ENCODE data around the gene SEMA6A.

SEMA6A gene

GRCh38 chr5:116423141-116423540 is 151.5 kb downstream of the SEMA6A start:
- DNase-seq (ENCODE audit: low read depth, low spot score) = no peak
- Histone ChIP-seq H3K27me3 (ENCODE audit: insufficient read depth, insufficient read length) (no peaks in the 10 kb centered on the region), H3K4me3 (ENCODE audit: insufficient read length, low read depth) (no peak overlapping the region), H3K4me1 (ENCODE audit: insufficient read depth, insufficient read length) (no peaks in the 10 kb centered on the region), H3K36me3 (ENCODE audit: insufficient read depth, insufficient read length, low read length) (no peaks in the 10 kb centered on the region), H3K9me3 (ENCODE audit: insufficient read depth, low read length) (no peaks in the 10 kb centered on the region), H3K9ac (ENCODE audit: insufficient read length, low read depth) (no peak overlapping the region)
- TF ChIP-seq ZNF274 (IDR thresholded peaks at IDR 0.05; ENCODE audit: low read depth, low read length) (no peak), SUZ12 (IDR thresholded peaks at IDR 0.05; ENCODE audit: extremely low read depth, insufficient read depth, insufficient read length) (no peak), YY1 (IDR thresholded peaks at IDR 0.05; ENCODE audit: insufficient read depth, insufficient read length) (no peak)

DNA sequence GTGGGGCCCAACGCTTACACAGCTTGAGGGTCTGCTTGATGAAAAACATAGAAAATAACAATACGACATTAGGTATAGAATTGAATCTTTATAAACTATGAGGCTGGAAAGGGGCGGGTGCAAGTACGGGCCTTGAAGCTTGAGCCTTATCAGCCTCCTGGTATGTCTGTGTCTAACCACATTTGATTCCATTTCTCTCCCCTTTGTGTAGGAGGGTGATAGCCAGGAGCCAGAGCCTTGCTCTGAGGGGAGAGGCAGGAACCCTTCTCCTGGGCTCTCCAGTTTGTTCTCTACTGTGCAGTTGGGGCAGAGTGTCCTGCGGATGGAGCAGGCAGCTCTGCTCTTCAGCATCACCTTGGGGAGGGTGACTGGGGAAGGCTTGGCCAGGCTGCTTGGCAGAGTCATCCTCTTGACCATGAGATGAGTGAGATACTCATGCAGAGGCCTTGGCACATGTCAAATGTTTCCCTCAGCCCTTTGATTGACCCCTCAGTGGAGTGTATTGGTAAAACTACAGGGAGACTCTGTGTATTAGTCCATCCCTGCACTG is 153.5 kb downstream of the SEMA6A start:
- DNase-seq (ENCODE audit: low read depth, low spot score) = no peak
- no peak for TF ChIP-seq ZNF274 (IDR thresholded peaks at IDR 0.05; ENCODE audit: low read depth, low read length)
- no peak for TF ChIP-seq SUZ12 (IDR thresholded peaks at IDR 0.05; ENCODE audit: extremely low read depth, insufficient read depth, insufficient read length)
- no peak for TF ChIP-seq YY1 (IDR thresholded peaks at IDR 0.05; ENCODE audit: insufficient read depth, insufficient read length)
- H3K9ac ChIP-seq (ENCODE audit: insufficient read length, low read depth) = no peak overlapping the region
- no peaks in the 10 kb centered on the region for H3K36me3 ChIP-seq (ENCODE audit: insufficient read depth, insufficient read length, low read length)
- H3K4me1 ChIP-seq (ENCODE audit: insufficient read depth, insufficient read length) = no peaks in the 10 kb centered on the region
- no peaks in the 10 kb centered on the region for H3K27me3 ChIP-seq (ENCODE audit: insufficient read depth, insufficient read length)
- no peak overlapping the region for H3K4me3 ChIP-seq (ENCODE audit: insufficient read length, low read depth)
- H3K9me3 ChIP-seq (ENCODE audit: insufficient read depth, low read length) = no peaks in the 10 kb centered on the region

DNA sequence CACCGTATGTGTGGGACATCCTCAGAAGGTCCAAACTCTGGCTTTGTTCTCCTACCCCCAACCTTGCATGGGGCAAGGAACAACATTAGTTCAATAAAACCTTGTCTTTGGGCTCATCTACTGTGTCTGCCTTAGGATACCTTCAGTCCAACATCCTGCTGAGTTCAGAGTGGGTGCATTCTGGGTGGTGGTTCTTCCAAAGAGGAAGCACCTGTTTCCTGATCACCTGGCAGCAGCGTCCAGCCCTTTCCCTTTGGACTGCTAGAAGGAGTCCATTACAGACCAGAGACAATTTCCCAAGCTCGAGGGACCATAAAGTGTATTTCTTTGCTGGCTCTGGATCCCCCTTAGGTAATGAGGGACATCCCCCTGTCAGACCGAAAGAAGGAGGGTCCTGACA is 154.1 kb downstream of the SEMA6A start:
- no peaks in the 10 kb centered on the region for H3K9me3 ChIP-seq (ENCODE audit: insufficient read depth, low read length)
- H3K4me3 ChIP-seq (ENCODE audit: insufficient read length, low read depth) = no peak overlapping the region
- DNase-seq (ENCODE audit: low read depth, low spot score) = no peak
- TF ChIP-seq ZNF274 (IDR thresholded peaks at IDR 0.05; ENCODE audit: low read depth, low read length) = no peak
- TF ChIP-seq YY1 (IDR thresholded peaks at IDR 0.05; ENCODE audit: insufficient read depth, insufficient read length) = no peak
- TF ChIP-seq SUZ12 (IDR thresholded peaks at IDR 0.05; ENCODE audit: extremely low read depth, insufficient read depth, insufficient read length) = no peak
- H3K36me3 ChIP-seq (ENCODE audit: insufficient read depth, insufficient read length, low read length) = no peaks in the 10 kb centered on the region
- H3K9ac ChIP-seq (ENCODE audit: insufficient read length, low read depth) = no peak overlapping the region
- H3K27me3 ChIP-seq (ENCODE audit: insufficient read depth, insufficient read length) = no peaks in the 10 kb centered on the region
- no peaks in the 10 kb centered on the region for H3K4me1 ChIP-seq (ENCODE audit: insufficient read depth, insufficient read length)

DNA sequence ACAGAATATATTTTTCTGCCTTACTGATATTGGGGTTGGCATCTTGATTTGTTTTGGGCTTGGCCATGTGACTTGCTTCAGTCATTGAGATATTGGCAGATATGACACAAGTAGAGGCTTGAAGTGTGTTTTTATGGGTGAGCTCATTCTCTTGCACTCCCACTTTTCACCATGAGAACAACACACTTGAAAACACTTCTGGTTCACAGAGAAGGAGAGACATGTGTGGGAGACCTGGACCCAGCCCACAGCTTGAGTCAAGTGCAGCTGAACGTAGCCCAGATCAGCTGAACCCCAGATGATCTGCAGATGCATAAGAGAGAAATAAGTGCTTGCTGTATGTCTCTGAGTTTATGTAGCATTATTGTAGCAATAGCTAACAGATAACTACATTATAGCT is 155.4 kb downstream of the SEMA6A start:
- Histone ChIP-seq H3K36me3 (ENCODE audit: insufficient read depth, insufficient read length, low read length) (no peaks in the 10 kb centered on the region), H3K4me1 (ENCODE audit: insufficient read depth, insufficient read length) (no peaks in the 10 kb centered on the region), H3K4me3 (ENCODE audit: insufficient read length, low read depth) (no peak overlapping the region), H3K9ac (ENCODE audit: insufficient read length, low read depth) (no peak overlapping the region), H3K9me3 (ENCODE audit: insufficient read depth, low read length) (no peaks in the 10 kb centered on the region), H3K27me3 (ENCODE audit: insufficient read depth, insufficient read length) (no peaks in the 10 kb centered on the region)
- no peak for DNase-seq (ENCODE audit: low read depth, low spot score)
- TF ChIP-seq YY1 (IDR thresholded peaks at IDR 0.05; ENCODE audit: insufficient read depth, insufficient read length) (no peak), ZNF274 (IDR thresholded peaks at IDR 0.05; ENCODE audit: low read depth, low read length) (no peak), SUZ12 (IDR thresholded peaks at IDR 0.05; ENCODE audit: extremely low read depth, insufficient read depth, insufficient read length) (no peak)

DNA sequence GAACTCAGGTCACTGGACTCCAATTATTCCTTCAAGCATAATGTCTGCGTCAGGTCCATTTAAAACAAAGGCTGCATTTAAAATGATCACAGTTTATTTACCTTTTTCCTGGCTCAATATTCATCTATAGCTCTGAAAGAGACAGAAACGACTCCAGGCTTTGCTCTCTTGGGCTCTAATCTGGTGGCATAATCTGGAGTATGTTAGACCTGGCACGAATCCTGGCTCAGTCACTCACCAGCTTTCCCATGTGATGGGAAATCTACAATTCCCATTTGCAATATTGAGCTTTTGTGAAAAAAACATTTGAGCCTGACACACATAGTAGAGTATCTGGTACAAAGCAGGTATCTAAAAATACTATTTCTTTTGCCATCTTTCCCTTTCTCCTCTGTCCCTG is 155.8 kb downstream of the SEMA6A start:
- no peaks in the 10 kb centered on the region for H3K36me3 ChIP-seq (ENCODE audit: insufficient read depth, insufficient read length, low read length)
- TF ChIP-seq YY1 (IDR thresholded peaks at IDR 0.05; ENCODE audit: insufficient read depth, insufficient read length) = no peak
- no peak for TF ChIP-seq SUZ12 (IDR thresholded peaks at IDR 0.05; ENCODE audit: extremely low read depth, insufficient read depth, insufficient read length)
- no peak for TF ChIP-seq ZNF274 (IDR thresholded peaks at IDR 0.05; ENCODE audit: low read depth, low read length)
- H3K27me3 ChIP-seq (ENCODE audit: insufficient read depth, insufficient read length) = no peaks in the 10 kb centered on the region
- H3K9me3 ChIP-seq (ENCODE audit: insufficient read depth, low read length) = no peaks in the 10 kb centered on the region
- H3K4me3 ChIP-seq (ENCODE audit: insufficient read length, low read depth) = no peak overlapping the region
- H3K4me1 ChIP-seq (ENCODE audit: insufficient read depth, insufficient read length) = no peaks in the 10 kb centered on the region
- no peak overlapping the region for H3K9ac ChIP-seq (ENCODE audit: insufficient read length, low read depth)
- DNase-seq (ENCODE audit: low read depth, low spot score) = no peak

DNA sequence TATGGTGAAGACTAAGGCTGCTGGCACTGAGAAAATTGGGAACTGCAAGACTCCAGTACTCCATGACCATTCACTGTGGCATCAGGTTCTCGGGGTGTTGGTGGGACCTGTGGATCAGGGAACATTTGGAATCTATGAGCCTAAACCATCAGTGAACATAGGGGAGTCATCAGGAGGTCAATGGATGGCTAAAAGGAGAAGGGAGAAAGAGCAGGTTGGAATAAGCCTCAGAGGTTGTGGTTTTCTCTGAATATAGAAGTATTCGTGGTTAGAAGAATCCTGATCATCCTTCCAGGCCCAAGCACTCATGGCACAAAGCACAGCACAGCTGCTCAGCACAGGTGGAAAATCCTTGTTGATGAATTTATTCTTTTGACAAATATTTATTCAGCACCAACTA is 156.6 kb downstream of the SEMA6A start:
- Histone ChIP-seq H3K9me3 (ENCODE audit: insufficient read depth, low read length) (no peaks in the 10 kb centered on the region), H3K4me3 (ENCODE audit: insufficient read length, low read depth) (no peak overlapping the region), H3K36me3 (ENCODE audit: insufficient read depth, insufficient read length, low read length) (no peaks in the 10 kb centered on the region), H3K4me1 (ENCODE audit: insufficient read depth, insufficient read length) (no peaks in the 10 kb centered on the region), H3K9ac (ENCODE audit: insufficient read length, low read depth) (no peak overlapping the region), H3K27me3 (ENCODE audit: insufficient read depth, insufficient read length) (no peaks in the 10 kb centered on the region)
- no peak for TF ChIP-seq ZNF274 (IDR thresholded peaks at IDR 0.05; ENCODE audit: low read depth, low read length)
- TF ChIP-seq SUZ12 (IDR thresholded peaks at IDR 0.05; ENCODE audit: extremely low read depth, insufficient read depth, insufficient read length) = no peak
- TF ChIP-seq YY1 (IDR thresholded peaks at IDR 0.05; ENCODE audit: insufficient read depth, insufficient read length) = no peak
- DNase-seq (ENCODE audit: low read depth, low spot score) = no peak

DNA sequence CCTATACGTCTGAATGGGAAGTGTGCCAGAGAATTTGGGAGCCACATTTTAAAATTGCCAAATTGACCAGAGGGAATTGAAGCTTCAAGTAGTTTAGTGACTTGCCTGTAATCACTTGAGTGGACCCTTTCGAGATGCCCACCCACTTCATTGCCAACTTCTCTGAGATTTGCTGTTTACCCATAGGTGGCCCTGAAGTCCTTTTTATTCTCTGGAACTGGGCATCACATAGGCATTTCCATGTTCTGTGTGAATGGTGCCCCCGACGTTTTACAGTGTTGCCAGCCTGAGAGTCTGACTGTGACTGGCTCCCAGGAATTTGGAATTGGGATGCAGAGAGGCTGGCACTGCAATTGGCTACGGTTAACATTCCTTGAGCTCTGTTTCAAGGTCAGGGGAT is 158.6 kb downstream of the SEMA6A start:
- no peaks in the 10 kb centered on the region for H3K9me3 ChIP-seq (ENCODE audit: insufficient read depth, low read length)
- H3K27me3 ChIP-seq (ENCODE audit: insufficient read depth, insufficient read length) = no peaks in the 10 kb centered on the region
- no peaks in the 10 kb centered on the region for H3K36me3 ChIP-seq (ENCODE audit: insufficient read depth, insufficient read length, low read length)
- no peaks in the 10 kb centered on the region for H3K4me1 ChIP-seq (ENCODE audit: insufficient read depth, insufficient read length)
- no peak overlapping the region for H3K9ac ChIP-seq (ENCODE audit: insufficient read length, low read depth)
- no peak for TF ChIP-seq YY1 (IDR thresholded peaks at IDR 0.05; ENCODE audit: insufficient read depth, insufficient read length)
- no peak for TF ChIP-seq ZNF274 (IDR thresholded peaks at IDR 0.05; ENCODE audit: low read depth, low read length)
- TF ChIP-seq SUZ12 (IDR thresholded peaks at IDR 0.05; ENCODE audit: extremely low read depth, insufficient read depth, insufficient read length) = no peak
- H3K4me3 ChIP-seq (ENCODE audit: insufficient read length, low read depth) = no peak overlapping the region
- no peak for DNase-seq (ENCODE audit: low read depth, low spot score)
